LNCAP (cell line): ENCODE data around the gene RUNX2.

Experiments used
- CTCF ChIP-seq: fragments of 450-650 bp; IDR thresholded peaks from 2 replicates; pipeline ENCODE4 v1.5.1; 2017; ENCODE audit warnings: mild to moderate bottlenecking

RUNX2 gene

GRCh38 chr6:45686841-45687569, 358.9 kb downstream of the RUNX2 start:
- TF ChIP-seq CTCF = no peak

GRCh38 chr6:45687570-45687969, 359.4 kb downstream of the RUNX2 start:
- no peak for TF ChIP-seq CTCF

GRCh38 chr6:45688180-45688579, 360.1 kb downstream of the RUNX2 start:
- no peak for TF ChIP-seq CTCF

GRCh38 chr6:45689926-45690615, 361.9 kb downstream of the RUNX2 start:
- no peak for TF ChIP-seq CTCF

- TF ChIP-seq CTCF = no peak
These were observed 362.7 kb downstream of the RUNX2 start for GRCh38 chr6:45690846-45691245.

- no peak for TF ChIP-seq CTCF
These were observed 363.3 kb downstream of the RUNX2 start for GRCh38 chr6:45691426-45691825.

- no peak for TF ChIP-seq CTCF
These were observed 363.9 kb downstream of the RUNX2 start for GRCh38 chr6:45692021-45692420.
